HG02798 (cell line): ENCODE measurements around the gene GRIN2D.

ENCODE experiments used
- ATAC-seq: cut with Tn5 transposase; IDR thresholded peaks from one replicate; pipeline ENCODE4 v1.9.1; 2021; ENCODE audit warnings: mild to moderate bottlenecking; ENCODE audit not compliant: unreplicated experiment, poor library complexity

GRIN2D gene

GRCh38 chr19:48396016-48396823, 2.8 kb downstream of the GRIN2D start:
- ATAC-seq, result no peak

GRCh38 chr19:48396824-48397176, 3.3 kb downstream of the GRIN2D start:
- no peak for ATAC-seq

- ATAC-seq, result no peak
Measured at GRCh38 chr19:48397263-48398101, 4.0 kb downstream of the GRIN2D start.

- no peak for ATAC-seq
Measured at GRCh38 chr19:48398102-48398374, 4.6 kb downstream of the GRIN2D start.

- peak; percentile 73 for ATAC-seq
Measured at GRCh38 chr19:48398375-48399235, 5.1 kb downstream of the GRIN2D start.

- ATAC-seq, result no peak
Measured at GRCh38 chr19:48400018-48400742, 6.7 kb downstream of the GRIN2D start.

- no peak for ATAC-seq
Measured at GRCh38 chr19:48401287-48401686, 7.8 kb downstream of the GRIN2D start.

GRCh38 chr19:48403606-48404005, 10.1 kb downstream of the GRIN2D start:
- peak; percentile 55 for ATAC-seq

GRCh38 chr19:48405010-48405659, 11.7 kb downstream of the GRIN2D start:
- no peak for ATAC-seq

GRCh38 chr19:48405850-48406249, 12.4 kb downstream of the GRIN2D start:
- ATAC-seq, result no peak

GRCh38 chr19:48413879-48414587, 20.6 kb downstream of the GRIN2D start:
- ATAC-seq, result no peak

- no peak for ATAC-seq
Measured at GRCh38 chr19:48415395-48415794, 21.9 kb downstream of the GRIN2D start.

GRCh38 chr19:48415806-48416221, 22.3 kb downstream of the GRIN2D start:
- ATAC-seq, result no peak

GRCh38 chr19:48417421-48417820, 24.0 kb downstream of the GRIN2D start:
- ATAC-seq, result no peak

- peak; percentile 18 for ATAC-seq
Measured at GRCh38 chr19:48418317-48419064, 25.0 kb downstream of the GRIN2D start.

- peak; percentile 80 for ATAC-seq
Measured at GRCh38 chr19:48419158-48419920, 25.9 kb downstream of the GRIN2D start.

GRCh38 chr19:48421548-48421947, 28.1 kb downstream of the GRIN2D start:
- ATAC-seq, result no peak
